C4-2B (cell line): ENCODE measurements around the gene CTH.

ENCODE experiments used
- H3K27ac ChIP-seq: fragments of 450-650 bp; 2 replicates; pipeline ENCODE4 v1.5.1; 2017
- CTCF ChIP-seq: fragments of 450-650 bp; conservative IDR thresholded peaks from 2 replicates; pipeline ENCODE4 v1.5.1; 2017; ENCODE audit warnings: mild to moderate bottlenecking
- ZFX ChIP-seq: fragments of 450-650 bp; IDR thresholded peaks from 2 replicates; pipeline ENCODE4 v1.6.1; 2017

CTH gene

GRCh38 chr1:70486676-70487458 is 75.8 kb downstream of the CTH start:
- TF ChIP-seq CTCF, result no peak
- no peak for TF ChIP-seq ZFX
- 0 out of 2 replicates have a peak overlapping the region, but pooled peaks have one; percentile 7 for H3K27ac ChIP-seq

GRCh38 chr1:70487459-70487815 is 76.4 kb downstream of the CTH start:
- TF ChIP-seq ZFX (no peak), CTCF (no peak)
- H3K27ac ChIP-seq, result no peak overlapping the region

GRCh38 chr1:70487910-70488665 is 77.0 kb downstream of the CTH start:
- H3K27ac ChIP-seq, result no peak overlapping the region
- TF ChIP-seq ZFX (no peak), CTCF (peak; percentile 83)
